ENCODE measurements around the gene CYTH4.
"Not testable (repeated sequence)": the region's sequence is repeated elsewhere in the genome, so short reads cannot be mapped to it uniquely, and the experiment has no call there.

Gene CYTH4

GRCh38 chr22:37282385-37282677 lies at the start of gene CYTH4:
Gene CYTH4, plus strand, starts transcription at chr22:37282508. Its CDS starts 62 bp downstream, at chr22:37282570.
- FAIRE-seq, result no peak

GRCh38 chr22:37233371-37233750 lies 48.9 kb upstream of the CYTH4 start:
- not testable (repeated sequence) for FAIRE-seq

GRCh38 chr22:37233751-37234631 lies 48.3 kb upstream of the CYTH4 start:
- FAIRE-seq, result no peak

- no peak for FAIRE-seq
Measured at GRCh38 chr22:37234736-37235711, 47.3 kb upstream of the CYTH4 start.

- no peak for FAIRE-seq
Measured at GRCh38 chr22:37235897-37236607, 46.3 kb upstream of the CYTH4 start.

GRCh38 chr22:37237371-37238268 lies 44.7 kb upstream of the CYTH4 start:
- FAIRE-seq, result no peak

- no peak for FAIRE-seq
Measured at GRCh38 chr22:37239336-37240239, 42.7 kb upstream of the CYTH4 start.

GRCh38 chr22:37240240-37240940 lies 41.9 kb upstream of the CYTH4 start:
- FAIRE-seq, result no peak

- no peak for FAIRE-seq
Measured at GRCh38 chr22:37240941-37241320, 41.4 kb upstream of the CYTH4 start.

- no peak for FAIRE-seq
Measured at GRCh38 chr22:37241351-37242142, 40.8 kb upstream of the CYTH4 start.

GRCh38 chr22:37242395-37242918 lies 39.9 kb upstream of the CYTH4 start:
- no peak for FAIRE-seq

GRCh38 chr22:37243402-37244113 lies 38.8 kb upstream of the CYTH4 start:
- FAIRE-seq, result no peak

- no peak for FAIRE-seq
Measured at GRCh38 chr22:37244114-37244921, 38.0 kb upstream of the CYTH4 start, which contains the start of gene RAC2. Gene RAC2, minus strand, starts transcription at chr22:37244269. Its CDS starts 121 bp downstream, at chr22:37244148.

- no peak for FAIRE-seq
Measured at GRCh38 chr22:37244922-37245722, 37.2 kb upstream of the CYTH4 start.

- FAIRE-seq, result no peak
Measured at GRCh38 chr22:37245740-37246139, 36.6 kb upstream of the CYTH4 start.

GRCh38 chr22:37248251-37248650 lies 34.1 kb upstream of the CYTH4 start:
- FAIRE-seq, result no peak

Data from endometrium (tissue), 2 donors.